ENCODE measurements around the gene PITX2. TPM values are rescaled to one million over a fixed set of nuclear protein-coding genes. Genes with fewer than 3 reads are reported as not detected.

The PITX2 gene
- total RNA-seq, 1 donor from 2014 or later = 1.3 TPM

DNA sequence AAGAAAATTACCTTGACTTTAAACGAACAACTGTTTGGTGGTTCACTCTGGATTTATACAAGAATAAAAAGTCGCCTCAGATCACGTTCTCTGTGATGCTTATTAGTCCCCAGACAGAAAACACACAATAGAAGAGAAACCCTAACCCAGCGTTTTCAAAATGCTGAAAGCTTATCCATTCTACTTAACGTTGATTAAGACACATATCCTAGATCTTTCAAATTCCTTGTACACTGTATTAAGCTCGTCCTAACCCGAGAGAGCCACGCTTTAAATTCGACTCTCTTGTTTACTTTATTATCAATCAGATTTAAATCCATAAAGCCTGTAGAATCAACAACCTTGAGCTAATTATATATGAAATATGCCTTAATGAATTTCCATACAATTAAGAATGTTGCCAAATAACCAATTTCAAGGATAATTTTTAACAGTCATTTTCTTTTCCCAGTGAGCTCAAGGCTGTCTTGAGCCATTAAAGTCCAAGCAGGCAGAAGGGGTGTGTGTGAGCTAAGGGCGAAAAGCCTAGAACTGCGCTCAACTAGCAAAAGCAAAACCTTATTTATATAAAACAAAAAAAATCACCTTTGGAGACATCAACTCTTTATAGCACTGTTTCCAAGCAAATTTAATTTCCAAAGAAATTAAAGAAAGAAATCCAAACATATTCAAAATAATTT lies 981 bp upstream of the PITX2 start:
- H3K27me3 Mint-ChIP-seq (ENCODE audit: unreplicated experiment) = peaks cover 53% of the 10 kb centered on the region
- H3K27ac Mint-ChIP-seq (ENCODE audit: unreplicated experiment) = peak overlapping the region; percentile 23
- H3K4me3 Mint-ChIP-seq (ENCODE audit: unreplicated experiment) = peak overlapping the region; percentile 91
- H3K36me3 Mint-ChIP-seq (ENCODE audit: unreplicated experiment) = peaks cover 4% of the 10 kb centered on the region
- H3K4me1 Mint-ChIP-seq (ENCODE audit: low read depth, unreplicated experiment) = peaks cover 10% of the 10 kb centered on the region
- H3K9me3 Mint-ChIP-seq (ENCODE audit: unreplicated experiment) = peaks cover 27% of the 10 kb centered on the region
- TF ChIP-seq, protein P1, sequence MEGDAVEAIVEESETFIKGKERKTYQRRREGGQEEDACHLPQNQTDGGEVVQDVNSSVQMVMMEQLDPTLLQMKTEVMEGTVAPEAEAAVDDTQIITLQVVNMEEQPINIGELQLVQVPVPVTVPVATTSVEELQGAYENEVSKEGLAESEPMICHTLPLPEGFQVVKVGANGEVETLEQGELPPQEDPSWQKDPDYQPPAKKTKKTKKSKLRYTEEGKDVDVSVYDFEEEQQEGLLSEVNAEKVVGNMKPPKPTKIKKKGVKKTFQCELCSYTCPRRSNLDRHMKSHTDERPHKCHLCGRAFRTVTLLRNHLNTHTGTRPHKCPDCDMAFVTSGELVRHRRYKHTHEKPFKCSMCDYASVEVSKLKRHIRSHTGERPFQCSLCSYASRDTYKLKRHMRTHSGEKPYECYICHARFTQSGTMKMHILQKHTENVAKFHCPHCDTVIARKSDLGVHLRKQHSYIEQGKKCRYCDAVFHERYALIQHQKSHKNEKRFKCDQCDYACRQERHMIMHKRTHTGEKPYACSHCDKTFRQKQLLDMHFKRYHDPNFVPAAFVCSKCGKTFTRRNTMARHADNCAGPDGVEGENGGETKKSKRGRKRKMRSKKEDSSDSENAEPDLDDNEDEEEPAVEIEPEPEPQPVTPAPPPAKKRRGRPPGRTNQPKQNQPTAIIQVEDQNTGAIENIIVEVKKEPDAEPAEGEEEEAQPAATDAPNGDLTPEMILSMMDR (IDR thresholded peaks at IDR 0.05; ENCODE audit: partially characterized antibody, unreplicated experiment) = no peak
- no peak for DNase-seq

DNA sequence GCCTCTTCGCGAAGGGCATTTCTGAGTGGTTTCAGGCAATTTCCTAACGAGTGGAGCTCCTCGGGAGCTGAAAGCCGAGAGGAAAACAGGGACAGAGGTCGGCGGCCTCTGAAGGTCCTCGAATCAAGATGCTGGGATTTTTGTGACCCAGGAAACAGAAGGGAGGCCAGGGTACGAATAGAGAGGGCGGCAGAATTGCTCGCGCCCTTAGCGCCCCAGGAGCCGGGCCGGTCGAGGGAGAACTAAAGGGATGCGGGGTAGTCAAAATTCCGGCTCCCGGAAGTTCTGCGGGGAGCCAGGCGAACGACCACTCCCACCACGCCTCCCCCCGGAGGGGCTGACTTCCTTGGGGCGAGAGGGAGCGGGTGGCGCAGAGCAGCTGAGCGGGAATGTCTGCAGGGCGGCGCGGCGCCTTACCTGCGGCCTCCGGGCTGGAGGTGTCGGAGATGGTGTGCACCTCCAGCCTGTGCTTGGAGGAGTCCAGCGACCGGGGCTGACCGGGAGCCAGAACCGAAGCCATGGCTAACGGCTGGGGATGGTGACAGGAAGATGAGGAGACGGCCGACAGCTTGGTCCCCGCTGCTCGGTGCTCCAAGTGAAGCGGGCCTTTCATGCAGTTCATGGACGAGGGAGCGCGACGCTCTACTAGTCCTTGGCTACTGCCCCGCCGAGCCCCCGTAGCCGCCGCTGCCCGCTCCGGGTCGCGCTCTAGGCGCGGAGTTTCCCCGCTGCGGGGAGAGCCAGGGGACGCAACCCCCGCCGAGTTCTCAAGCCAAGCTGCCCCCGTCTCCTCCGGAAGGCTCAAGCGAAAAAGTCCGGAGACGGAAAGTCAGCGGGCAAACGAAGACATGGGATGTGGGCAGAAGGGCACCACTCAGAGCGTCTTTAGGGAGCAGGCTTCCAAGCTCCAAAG lies 782 bp downstream of the PITX2 start:
- TF ChIP-seq, protein P1 (IDR thresholded peaks at IDR 0.05; ENCODE audit: partially characterized antibody, unreplicated experiment) = no peak
- peak overlapping the region; percentile 91 for H3K4me3 Mint-ChIP-seq (ENCODE audit: unreplicated experiment)
- peaks cover 12% of the 10 kb centered on the region for H3K4me1 Mint-ChIP-seq (ENCODE audit: low read depth, unreplicated experiment)
- no peak for DNase-seq
- H3K9me3 Mint-ChIP-seq (ENCODE audit: unreplicated experiment) = peaks cover 34% of the 10 kb centered on the region
- H3K27me3 Mint-ChIP-seq (ENCODE audit: unreplicated experiment) = peaks cover 61% of the 10 kb centered on the region
- peaks cover 4% of the 10 kb centered on the region for H3K36me3 Mint-ChIP-seq (ENCODE audit: unreplicated experiment)
- H3K27ac Mint-ChIP-seq (ENCODE audit: unreplicated experiment) = no peak overlapping the region

DNA sequence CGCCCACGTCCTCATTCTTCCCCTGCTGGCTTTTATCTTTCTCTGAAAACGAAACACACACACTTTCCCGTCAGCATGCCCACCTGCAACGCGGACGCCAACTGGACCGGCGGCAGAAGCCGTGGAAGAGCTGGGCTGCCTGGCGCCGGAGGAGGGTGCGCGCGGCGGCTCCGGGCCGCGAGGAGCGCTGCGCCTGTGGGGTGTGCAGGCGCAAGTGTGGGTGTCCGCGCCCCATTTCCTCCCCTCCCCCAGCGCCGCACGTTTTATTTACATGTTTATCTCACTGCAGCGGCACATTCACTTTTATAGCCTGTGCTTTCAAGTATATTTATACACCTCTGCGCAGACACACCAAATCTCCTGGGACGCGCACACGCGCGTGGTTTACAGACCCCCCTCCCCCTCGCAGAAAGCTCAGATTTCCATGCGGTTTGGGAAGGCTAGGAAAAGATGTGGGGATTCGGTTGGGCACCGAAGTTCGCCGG lies 1.5 kb downstream of the PITX2 start:
- Mint-ChIP-seq H3K36me3 (ENCODE audit: unreplicated experiment) (peaks cover 4% of the 10 kb centered on the region), H3K27me3 (ENCODE audit: unreplicated experiment) (peaks cover 64% of the 10 kb centered on the region), H3K4me1 (ENCODE audit: low read depth, unreplicated experiment) (peaks cover 12% of the 10 kb centered on the region), H3K9me3 (ENCODE audit: unreplicated experiment) (peaks cover 35% of the 10 kb centered on the region), H3K27ac (ENCODE audit: unreplicated experiment) (no peak overlapping the region), H3K4me3 (ENCODE audit: unreplicated experiment) (peak overlapping the region; percentile 82)
- DNase-seq = no peak
- TF ChIP-seq, protein P1 (IDR thresholded peaks at IDR 0.05; ENCODE audit: partially characterized antibody, unreplicated experiment) = no peak

DNA sequence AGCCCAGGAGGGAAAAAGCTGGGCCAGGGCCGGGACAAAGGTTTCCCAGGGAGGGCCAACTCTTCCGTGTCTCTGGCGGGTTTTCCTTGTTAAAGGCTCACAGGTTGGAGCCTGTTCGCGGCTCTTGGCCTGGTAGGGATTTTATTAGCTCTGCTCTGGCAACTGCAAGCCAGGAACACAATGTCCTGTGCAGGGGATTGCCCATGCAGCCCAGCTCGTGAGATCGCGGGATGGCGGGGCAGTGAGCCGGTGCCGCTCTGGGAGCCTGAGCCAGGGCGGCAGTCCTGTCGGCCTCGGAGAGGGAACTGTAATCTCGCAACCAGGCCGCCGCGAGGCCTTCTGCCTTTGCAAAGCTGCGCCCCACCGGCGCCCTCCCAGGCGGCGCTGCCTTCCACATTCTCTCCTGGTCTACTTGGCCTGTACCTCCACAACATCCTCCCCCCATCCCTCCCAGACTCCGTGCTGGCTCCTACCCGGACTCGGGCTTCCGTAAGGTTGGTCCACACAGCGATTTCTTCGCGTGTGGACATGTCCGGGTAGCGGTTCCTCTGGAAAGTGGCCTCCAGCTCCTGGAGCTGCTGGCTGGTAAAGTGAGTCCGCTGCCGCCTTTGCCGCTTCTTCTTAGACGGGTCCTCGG lies 2.1 kb downstream of the PITX2 start:
- Mint-ChIP-seq H3K27ac (ENCODE audit: unreplicated experiment) (no peak overlapping the region), H3K36me3 (ENCODE audit: unreplicated experiment) (peaks cover 4% of the 10 kb centered on the region), H3K4me3 (ENCODE audit: unreplicated experiment) (peak overlapping the region; percentile 47), H3K9me3 (ENCODE audit: unreplicated experiment) (peaks cover 36% of the 10 kb centered on the region), H3K27me3 (ENCODE audit: unreplicated experiment) (peaks cover 64% of the 10 kb centered on the region), H3K4me1 (ENCODE audit: low read depth, unreplicated experiment) (peaks cover 15% of the 10 kb centered on the region)
- peak; percentile 80 for DNase-seq
- TF ChIP-seq, protein P1 (IDR thresholded peaks at IDR 0.05; ENCODE audit: partially characterized antibody, unreplicated experiment) = no peak
